NCI-H69 (cell line): ENCODE results near the gene ARID5B.
A peak's percentile ranks its signal among the peaks of the same experiment; 100 is the strongest.

ENCODE experiments used
- DNase-seq: peaks from one replicate; lab custom pipeline; 2025; lab: John Stamatoyannopoulos, UW

ARID5B gene

GRCh38 chr10:61937631-61938351 lies 36.3 kb downstream of the ARID5B start:
- DNase-seq = no peak

- no peak for DNase-seq
Observed at GRCh38 chr10:61939902-61940301, 38.4 kb downstream of the ARID5B start.

DNA sequence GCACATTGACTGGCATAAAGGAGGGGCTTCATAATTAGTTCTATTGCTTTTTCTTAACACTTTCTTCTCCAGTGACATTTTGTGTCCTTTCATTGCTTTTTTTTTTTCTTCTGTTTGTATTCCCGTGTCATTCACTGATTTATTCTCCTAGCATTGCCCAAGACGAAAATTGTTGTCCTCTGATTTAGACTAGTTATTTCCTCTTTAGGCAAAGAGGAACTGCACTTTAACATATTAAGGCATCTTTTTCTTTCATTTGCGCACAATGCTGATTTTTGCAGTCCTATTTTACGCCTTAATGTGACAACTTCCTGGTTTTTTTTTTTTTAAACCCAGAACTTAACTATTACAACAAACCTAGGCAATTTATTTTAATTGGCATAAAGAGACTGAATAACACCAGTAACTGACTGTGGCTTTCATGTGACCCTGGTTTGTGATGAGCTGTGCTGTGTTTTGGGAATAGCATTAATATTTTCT lies 39.7 kb downstream of the ARID5B start:
- no peak for DNase-seq

- no peak for DNase-seq
Observed at GRCh38 chr10:61942604-61943461, 41.3 kb downstream of the ARID5B start.

DNA sequence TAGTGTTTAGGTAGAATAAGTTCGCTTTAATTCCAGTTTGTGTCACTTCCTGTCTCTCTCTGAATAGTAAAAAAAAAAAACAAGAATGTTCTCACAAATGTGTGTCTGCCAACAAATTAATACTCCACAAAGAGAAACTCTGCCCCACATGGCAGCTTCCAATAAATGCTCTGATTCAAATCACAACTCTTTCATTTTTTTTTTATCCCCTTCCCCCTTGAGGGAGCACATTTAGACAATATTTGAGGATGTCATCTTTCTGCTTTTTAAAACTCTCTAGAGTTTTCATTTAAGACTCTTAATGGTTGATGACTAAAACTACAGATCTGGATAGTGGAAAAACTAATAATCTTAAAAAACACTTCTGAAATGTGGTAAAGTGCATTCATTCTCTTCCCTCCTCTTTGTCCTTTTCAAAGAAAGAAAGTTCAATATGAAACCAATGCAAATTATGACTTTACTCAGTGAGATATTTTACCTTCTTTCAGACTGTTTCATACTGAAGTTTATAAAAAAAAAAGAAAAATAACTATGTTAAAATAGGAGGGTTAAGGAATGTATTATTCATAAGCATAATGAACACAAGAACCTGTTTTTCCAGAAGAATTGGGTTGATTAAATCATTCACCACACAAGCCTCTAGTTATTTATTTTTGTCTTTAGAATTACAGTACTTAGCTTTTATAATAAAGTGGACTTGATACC lies 42.3 kb downstream of the ARID5B start:
- no peak for DNase-seq

DNA sequence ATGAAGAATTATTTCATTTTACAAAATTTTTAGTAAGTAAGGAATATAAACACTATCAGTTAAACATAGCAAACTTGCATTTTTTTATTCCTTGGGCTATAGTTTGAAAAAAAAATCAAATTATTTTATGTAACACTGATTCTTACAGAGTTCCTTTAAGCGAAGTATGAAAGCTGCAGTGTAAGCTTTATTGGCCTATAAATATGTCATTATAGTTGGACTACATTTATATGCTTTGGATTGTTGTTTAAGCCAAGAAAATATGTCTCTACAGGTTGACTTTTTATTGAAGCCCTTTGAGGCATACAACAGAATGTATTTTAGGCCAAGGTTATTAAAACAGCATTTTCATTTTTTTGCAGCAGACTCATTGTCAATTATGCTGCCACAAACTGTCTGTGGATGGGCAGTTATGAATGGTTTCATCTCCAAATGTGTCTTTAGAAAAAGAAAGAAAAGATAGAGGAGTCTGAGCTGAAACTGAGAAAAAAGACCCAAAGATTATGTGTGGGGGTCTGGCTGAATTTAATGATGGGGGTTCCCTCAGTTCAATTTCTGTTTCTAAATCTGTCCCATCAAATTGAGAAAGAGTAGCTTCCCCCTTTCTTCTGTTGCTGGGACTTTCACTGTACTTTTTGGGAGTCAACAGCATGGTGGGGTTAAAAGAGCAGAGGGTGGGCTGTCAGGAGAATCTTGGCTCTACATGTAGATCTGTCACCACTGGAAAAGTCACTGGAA lies 43.1 kb downstream of the ARID5B start:
- DNase-seq = no peak

GRCh38 chr10:61949687-61950086 lies 48.2 kb downstream of the ARID5B start:
- DNase-seq = no peak

GRCh38 chr10:61950449-61951143 lies 49.1 kb downstream of the ARID5B start:
- DNase-seq = peak; percentile 15

- DNase-seq = peak; percentile 44
Observed at GRCh38 chr10:61951144-61951483, 49.6 kb downstream of the ARID5B start.

- DNase-seq = no peak
Observed at GRCh38 chr10:61952028-61952674, 50.7 kb downstream of the ARID5B start.

DNA sequence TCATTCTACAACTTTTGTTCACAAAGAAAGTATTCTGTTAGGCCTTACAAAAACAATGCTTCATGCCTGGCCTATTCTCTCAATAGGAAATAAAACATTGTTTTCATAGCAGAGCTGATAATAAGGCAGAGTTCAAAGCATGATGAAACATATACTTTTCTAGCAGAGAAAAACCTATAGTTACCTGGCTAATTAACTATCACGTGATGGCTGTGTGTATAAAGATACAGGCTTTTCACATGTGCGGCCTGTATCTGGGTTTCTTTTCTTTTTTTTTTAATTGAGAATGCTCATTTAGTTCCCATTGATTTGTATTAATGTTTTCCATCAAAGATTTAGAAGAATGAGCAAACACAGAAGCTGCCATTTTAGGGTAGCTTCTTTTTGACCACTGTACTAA lies 51.7 kb downstream of the ARID5B start:
- DNase-seq = peak; percentile 29

GRCh38 chr10:61957806-61958205 lies 56.3 kb downstream of the ARID5B start:
- DNase-seq = no peak

DNA sequence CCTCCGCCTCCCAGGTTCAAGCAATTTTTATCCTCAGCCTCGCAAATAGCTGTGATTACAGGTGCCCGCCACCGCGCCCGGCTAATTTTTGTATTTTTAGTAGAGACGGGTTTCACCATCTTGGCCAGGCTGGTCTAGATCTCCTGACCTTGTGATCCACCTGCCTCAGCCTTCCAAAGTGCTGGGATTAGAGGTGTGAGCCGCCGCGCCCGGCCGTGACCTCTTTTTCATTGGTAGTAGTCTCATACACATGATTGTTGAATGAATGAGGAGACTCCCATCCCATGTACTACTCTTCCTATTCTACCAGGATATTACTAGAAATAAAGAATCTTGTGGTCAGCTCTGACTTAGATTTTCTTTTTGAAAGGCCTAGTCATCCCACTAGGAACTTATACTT lies 56.8 kb downstream of the ARID5B start:
- DNase-seq = no peak

DNA sequence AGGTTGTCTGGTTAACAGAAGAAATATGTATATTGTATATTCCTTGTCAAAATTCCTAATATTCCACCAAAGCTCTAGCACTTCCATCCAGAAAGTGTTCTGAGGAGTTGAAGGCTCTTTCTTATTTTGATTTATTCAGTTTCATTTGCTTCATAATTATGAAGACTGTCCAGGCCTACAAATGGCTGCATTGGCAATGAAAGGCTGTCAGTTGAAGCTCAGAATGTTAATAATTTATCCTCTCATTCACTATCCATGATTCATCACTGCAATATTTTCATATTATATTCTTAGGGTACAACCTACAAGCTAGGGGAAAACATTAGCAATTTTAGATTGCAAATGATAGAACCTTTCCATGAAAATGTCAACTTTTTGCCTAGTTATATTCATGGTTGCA lies 57.3 kb downstream of the ARID5B start:
- DNase-seq = no peak

GRCh38 chr10:61959814-61960213 lies 58.3 kb downstream of the ARID5B start:
- no peak for DNase-seq

DNA sequence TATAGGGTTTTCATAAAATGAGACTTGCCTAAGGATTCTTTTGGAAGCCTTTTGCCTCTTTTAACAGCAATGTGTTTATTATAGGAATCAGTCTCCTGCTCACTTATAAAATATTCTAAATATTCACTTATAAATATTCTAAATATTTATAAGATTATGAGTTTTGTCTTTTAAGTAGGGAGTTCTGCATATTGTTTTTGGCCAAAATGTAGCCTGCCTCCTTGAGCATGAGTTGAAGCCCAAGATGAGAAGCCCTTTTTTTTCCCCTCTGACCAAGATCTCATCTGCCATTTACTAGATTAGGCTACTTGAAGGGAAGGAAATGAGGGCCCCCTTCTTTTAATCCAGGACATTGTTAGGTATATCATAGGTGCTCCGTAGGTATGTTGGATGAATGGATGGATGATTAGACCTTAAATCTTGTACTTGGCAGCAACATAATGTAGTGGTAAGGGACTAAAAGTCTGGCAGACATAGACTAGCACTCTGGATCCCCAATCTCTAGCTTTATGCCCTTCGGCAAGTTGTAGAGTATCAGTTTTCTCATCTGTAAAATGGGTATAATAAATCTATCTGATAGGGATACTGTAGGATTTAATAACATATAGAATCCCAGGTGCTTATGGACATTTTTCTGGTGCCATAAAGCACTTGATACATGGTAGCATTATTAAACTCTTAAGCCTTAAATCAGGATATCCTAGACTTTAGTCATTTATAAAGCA lies 59.1 kb downstream of the ARID5B start:
- no peak for DNase-seq

DNA sequence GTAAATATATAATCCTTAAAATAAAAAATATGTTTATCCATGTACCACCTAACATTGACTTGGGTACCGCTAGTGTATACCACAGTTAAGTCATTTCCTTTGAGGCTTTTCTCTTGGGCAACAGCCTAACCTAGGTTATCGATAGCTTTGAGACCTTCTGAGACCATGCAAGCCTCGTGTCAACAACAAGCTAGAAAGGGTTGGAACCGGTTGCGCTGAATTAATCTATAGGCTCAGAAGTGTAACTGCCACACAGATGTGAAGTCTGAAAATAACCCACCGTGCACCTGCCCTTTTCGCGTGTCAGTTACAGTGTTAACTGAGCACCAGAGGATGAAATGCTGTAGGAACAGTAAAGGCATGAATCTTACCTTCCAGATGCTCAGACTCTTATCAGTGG lies 59.8 kb downstream of the ARID5B start:
- no peak for DNase-seq

DNA sequence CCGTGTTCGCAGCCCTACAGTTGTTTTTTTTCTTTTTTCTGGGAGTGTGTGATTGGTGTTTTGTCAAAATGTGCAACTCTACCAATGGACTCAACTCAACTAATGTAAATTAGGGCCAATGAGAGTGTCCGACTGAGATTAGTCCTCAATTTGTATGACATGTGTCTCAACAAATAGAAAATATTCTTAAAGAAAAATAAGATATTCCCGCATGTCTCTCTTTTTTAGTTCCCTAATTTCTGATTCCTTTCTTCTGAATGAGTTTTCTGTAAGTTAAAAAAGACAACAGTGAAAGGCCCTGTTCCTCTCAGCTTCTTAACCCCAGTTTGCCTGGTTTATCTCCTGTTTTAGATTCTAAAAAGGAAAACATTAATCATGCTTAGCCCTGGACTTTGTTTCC lies 61.5 kb downstream of the ARID5B start:
- no peak for DNase-seq

DNA sequence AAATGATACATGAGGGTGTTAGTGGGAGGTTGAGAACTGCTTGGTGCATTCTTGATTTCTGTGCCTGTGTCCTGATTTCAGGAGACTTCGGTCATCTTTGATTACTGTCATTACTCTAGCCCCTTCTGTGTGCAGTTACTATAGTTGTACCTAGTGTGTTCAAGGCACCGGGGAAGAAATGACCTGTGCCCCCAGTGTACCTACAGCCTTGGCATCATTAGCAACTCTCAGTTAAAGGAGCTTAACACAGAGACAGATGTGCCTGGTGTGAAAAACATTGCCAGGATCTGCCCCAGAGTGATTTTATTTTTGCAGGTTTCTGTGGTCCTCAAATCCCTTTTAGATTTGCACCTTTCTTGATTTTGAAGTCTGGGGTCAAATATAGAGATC lies 62.2 kb downstream of the ARID5B start:
- no peak for DNase-seq

DNA sequence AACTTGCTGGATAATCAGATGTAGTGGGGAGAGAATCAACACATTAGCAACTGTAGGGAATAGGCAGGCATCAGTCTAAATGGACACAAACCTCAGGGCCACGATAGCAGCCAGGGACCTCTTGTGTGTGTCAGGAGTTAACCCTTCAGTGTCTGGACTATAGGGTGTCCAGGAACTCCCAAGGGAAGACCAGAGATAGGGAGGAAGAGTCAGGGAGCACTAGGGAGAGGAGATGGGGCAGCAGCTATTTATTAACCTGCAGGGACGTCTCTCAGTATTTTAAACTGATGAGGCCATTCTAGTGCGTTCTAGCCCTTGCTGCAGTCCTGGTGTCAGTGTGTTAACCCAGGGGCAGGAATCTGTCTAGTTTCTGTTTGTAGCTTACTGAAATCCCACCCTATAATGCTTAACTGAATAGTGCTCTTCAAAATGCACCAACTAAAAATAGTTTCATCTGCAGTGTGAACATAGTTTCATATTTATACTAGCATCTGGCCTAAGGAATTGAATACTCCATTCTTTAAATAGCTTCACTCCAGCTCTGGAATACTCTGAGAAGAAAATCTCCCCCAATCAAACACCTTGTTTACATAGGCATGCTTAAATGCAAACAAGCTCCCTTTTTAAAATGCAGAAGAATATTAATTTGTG lies 62.7 kb downstream of the ARID5B start:
- peak; percentile 2 for DNase-seq
